Stomach (tissue), 9 donors: ENCODE measurements around the gene PARP2. TPM values are rescaled to one million over a fixed set of nuclear protein-coding genes. Genes with fewer than 3 reads are reported as not detected.

Source experiments
- DNase-seq, 2 donors: peaks; one replicate each; pipeline versions ENCODE4 v3.0.0 to v3.0.0-alpha.2; 2013 to 2019
- H3K27ac ChIP-seq, 5 donors: fragments of 200-600 bp in 4 of 5; sonication (generic) in 4 of 5; one replicate each; pipeline ENCODE4 v1.5.1; 2013 to 2019; ENCODE audit warnings: mild to moderate bottlenecking in 1 of 5, moderate library complexity in 1 of 5
- H3K27me3 ChIP-seq, 3 donors: fragments of 200-600 bp; sonication (generic); one replicate each; pipeline ENCODE4 v1.5.1; 2017 to 2019; ENCODE audit warnings: mixed run types in 1 of 3
- H3K36me3 ChIP-seq, 4 donors: fragments of 200-600 bp; sonication (generic); 1 replicate in 3 of 4; 2 replicates in 1 of 4; pipeline ENCODE4 v1.5.1; 2016 to 2019
- H3K4me1 ChIP-seq, 4 donors: fragments of 200-600 bp; sonication (generic); one replicate each; pipeline ENCODE4 v1.5.1; 2016 to 2019
- H3K4me3 ChIP-seq, 4 donors: fragments of 200-600 bp; sonication (generic) in 3 of 4; one replicate each; pipeline ENCODE4 v1.5.1; 2016 to 2019; ENCODE audit warnings: mild to moderate bottlenecking in 1 of 4
- H3K9me3 ChIP-seq, 4 donors: fragments of 200-600 bp; sonication (generic); one replicate each; pipeline ENCODE4 v1.5.1; 2016 to 2019
- EP300 ChIP-seq: sonication (generic); formaldehyde crosslinking; IDR thresholded peaks from one replicate; pipeline ENCODE4 v1.6.1; 2017; ENCODE audit warnings: antibody characterized with exemption
- POLR2A ChIP-seq, 4 donors: fragments of 450-650 bp; IDR thresholded peaks; one replicate each; pipeline ENCODE4 v1.6.1; 2016; ENCODE audit warnings: antibody characterized with exemption in 4 of 4, control low read depth in 2 of 4, mild to moderate bottlenecking in 1 of 4, moderate library complexity in 1 of 4
- POLR2AphosphoS5 ChIP-seq, 3 donors: sonication (generic); formaldehyde crosslinking; IDR thresholded peaks; one replicate each; pipeline ENCODE4 v1.6.1; 2016; ENCODE audit warnings: antibody characterized with exemption in 3 of 3
- WGBS, 5 donors: extraction: QIAGEN DNeasy Blood & Tissue Kit in 3 of 5; methylation state at CpG; one replicate each; pipeline versions ENCODE4 v1.1.5 to v1.1.7; 2013 to 2018; 5-methylcytosine and 5-hydroxymethylcytosine counted together
- intact Hi-C: fragments of 100-400 bp; cut with DNase I; formaldehyde crosslinking; loops from one replicate; pipeline ENCODE4 v1.15.1; 2023; ENCODE audit warnings: low total_unique reads
- polyA plus RNA-seq, 3 donors: library from polyadenylated mRNA; stranded (reverse); fragments of 200-250 nt; gene quantifications; one replicate each; pipeline ENCODE4 v1.2.3, GENCODE V29; 2013
- small RNA-seq, 4 donors: library from RNA; depleted of rRNA; stranded (forward); fragments of <200 nt; gene quantifications; one replicate each; pipeline ENCODE3, GENCODE V24; 2016
- total RNA-seq, 5 donors: library from RNA; depleted of rRNA; stranded (reverse); fragments of >200 nt; gene quantifications; one replicate each; pipeline versions ENCODE4 v1.1.0 to v1.2.3, GENCODE V29; 2014 to 2016
- TF ChIP-seq, protein P1 (sequence below), 7 experiments: fragments of 450-650 bp in 4 of 7; fragments of 200-600 bp in 3 of 7; sonication (generic) in 3 of 7; IDR thresholded peaks; one replicate each; pipeline ENCODE4 v1.5.1; 2016 to 2019; ENCODE audit warnings: antibody characterized with exemption in 7 of 7, control low read depth in 2 of 7, mild to moderate bottlenecking in 1 of 7
- donor health status: healthy with polysubstance abuse.
- donor health status: Bipolar disorder and iron deficiency.
- donor health status: healthy.

PARP2 gene
- total and polyA plus RNA-seq, 8 donors, result 4.1 to 30.4 (median 13.6) TPM

DNA sequence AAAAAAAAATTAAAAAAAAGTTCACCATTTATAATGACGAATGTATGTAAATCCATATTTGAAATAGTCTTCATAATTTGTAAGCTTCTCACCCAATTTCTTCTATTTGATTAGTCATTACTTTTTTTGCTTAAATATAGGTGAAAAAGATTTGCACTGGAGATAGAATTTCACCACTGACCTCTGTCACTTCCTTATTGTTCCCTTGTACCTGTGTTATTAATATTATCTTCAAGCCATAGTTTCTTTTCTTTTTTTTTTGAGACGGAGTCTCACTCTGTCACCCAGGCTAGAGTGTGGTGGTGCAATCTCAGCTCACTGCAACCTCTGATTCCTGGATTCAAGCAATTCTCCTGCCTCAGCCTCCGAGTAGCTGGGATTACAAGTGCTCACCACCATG, 54.1 kb downstream of the PARP2 start:
- peaks cover 70 to 100% (median 98%) of the 10 kb centered on the region in 4 donors for H3K36me3 ChIP-seq

DNA sequence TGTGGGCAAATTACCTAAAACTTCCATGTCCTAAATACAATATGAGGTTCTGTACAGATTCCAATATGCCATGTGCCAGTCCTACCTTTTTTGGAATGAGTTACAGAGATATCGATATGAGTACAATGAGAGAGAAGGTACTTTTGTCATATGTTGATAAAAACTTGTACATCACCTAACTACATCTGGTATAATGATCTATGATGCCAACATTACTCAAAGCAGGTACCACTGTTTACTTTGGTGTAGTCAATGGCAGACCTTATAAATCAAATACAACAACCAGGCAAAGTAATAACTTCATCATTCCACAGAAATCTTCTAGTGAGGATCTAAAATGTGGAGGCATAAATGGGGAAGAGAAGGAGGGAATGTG, 57.1 kb downstream of the PARP2 start:
- WGBS, 5 donors, result 81 to 100% (median 95%) methylated on average over 1 of the region's 1 CpG
- H3K27ac ChIP-seq, result peak overlapping the region in 2 of 5 donors; percentile 39 to 72

More for the DNA sequence above, 54.1 kb downstream of the PARP2 start:
- Histone ChIP-seq H3K9me3 (no peaks in the 10 kb centered on the region), H3K27me3 (no peaks in the 10 kb centered on the region), H3K4me3 (no peak overlapping the region), H3K27ac (no peak overlapping the region), H3K4me1 (peaks cover 0 to 10% (median 0%) of the 10 kb centered on the region in 4 donors)
- intact Hi-C loops, result no loop called here
- 84 to 90% (median 89%) methylated on average over 3 of the region's 3 CpGs for WGBS, 5 donors
- no peak for DNase-seq
- TF ChIP-seq EP300 (no peak), POLR2AphosphoS5 (IDR thresholded peaks at IDR 0.05) (no peak), POLR2A (IDR thresholded peaks at IDR 0.05) (no peak)
- TF ChIP-seq, protein P1, sequence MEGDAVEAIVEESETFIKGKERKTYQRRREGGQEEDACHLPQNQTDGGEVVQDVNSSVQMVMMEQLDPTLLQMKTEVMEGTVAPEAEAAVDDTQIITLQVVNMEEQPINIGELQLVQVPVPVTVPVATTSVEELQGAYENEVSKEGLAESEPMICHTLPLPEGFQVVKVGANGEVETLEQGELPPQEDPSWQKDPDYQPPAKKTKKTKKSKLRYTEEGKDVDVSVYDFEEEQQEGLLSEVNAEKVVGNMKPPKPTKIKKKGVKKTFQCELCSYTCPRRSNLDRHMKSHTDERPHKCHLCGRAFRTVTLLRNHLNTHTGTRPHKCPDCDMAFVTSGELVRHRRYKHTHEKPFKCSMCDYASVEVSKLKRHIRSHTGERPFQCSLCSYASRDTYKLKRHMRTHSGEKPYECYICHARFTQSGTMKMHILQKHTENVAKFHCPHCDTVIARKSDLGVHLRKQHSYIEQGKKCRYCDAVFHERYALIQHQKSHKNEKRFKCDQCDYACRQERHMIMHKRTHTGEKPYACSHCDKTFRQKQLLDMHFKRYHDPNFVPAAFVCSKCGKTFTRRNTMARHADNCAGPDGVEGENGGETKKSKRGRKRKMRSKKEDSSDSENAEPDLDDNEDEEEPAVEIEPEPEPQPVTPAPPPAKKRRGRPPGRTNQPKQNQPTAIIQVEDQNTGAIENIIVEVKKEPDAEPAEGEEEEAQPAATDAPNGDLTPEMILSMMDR (IDR thresholded peaks at IDR 0.05), result no peak

DNA sequence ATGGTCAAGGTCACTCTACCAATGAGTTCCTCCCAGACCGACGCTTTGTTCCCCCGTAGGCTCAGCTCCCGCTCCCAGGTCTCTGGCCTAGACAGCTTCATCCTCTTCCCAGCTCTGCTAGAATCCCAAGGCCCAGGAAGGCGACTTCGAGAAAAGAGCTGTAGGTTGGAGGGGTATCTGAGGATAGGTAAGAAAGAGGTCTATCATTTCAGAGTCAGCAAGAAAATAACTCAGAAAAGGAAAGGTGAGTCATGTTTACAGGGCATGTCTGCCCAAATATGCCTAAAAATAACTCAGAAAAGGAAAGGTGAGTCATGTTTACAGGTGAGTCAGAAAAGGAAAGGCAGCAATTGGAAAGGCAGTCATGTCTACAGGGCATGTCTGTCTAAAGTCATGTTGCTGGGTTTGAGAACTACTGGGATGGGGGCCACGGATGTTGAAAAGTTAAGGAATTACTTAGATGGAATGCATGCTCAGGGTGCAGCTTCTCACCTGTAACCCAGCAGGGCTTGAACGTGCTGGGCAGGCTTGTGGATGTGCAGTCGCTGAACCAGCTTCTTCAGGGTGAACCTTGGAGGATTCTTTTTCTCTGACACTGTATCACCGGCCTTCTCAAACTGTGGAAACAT, 57.6 kb downstream of the PARP2 start:
- 86 to 90% (median 90%) methylated on average over 10 of the region's 10 CpGs for WGBS, 5 donors
- no peak for DNase-seq
- Histone ChIP-seq H3K27me3 (no peaks in the 10 kb centered on the region), H3K9me3 (no peaks in the 10 kb centered on the region), H3K4me3 (no peak overlapping the region), H3K36me3 (peaks cover 66 to 100% (median 99%) of the 10 kb centered on the region in 4 donors), H3K27ac (peak overlapping the region in 2 of 5 donors; percentile 39 to 72), H3K4me1 (peaks cover 0 to 10% (median 0%) of the 10 kb centered on the region in 4 donors)
- intact Hi-C loops, result no loop called here
- TF ChIP-seq, protein P1 (IDR thresholded peaks at IDR 0.05), result no peak
- TF ChIP-seq POLR2AphosphoS5 (IDR thresholded peaks at IDR 0.05), result peak in 1 of 3 donors; percentile 9

More for the DNA sequence above, 57.1 kb downstream of the PARP2 start:
- Histone ChIP-seq H3K36me3 (peaks cover 68 to 100% (median 99%) of the 10 kb centered on the region in 4 donors), H3K4me1 (peaks cover 0 to 10% (median 0%) of the 10 kb centered on the region in 4 donors), H3K27me3 (no peaks in the 10 kb centered on the region), H3K4me3 (no peak overlapping the region), H3K9me3 (no peaks in the 10 kb centered on the region)
- TF ChIP-seq POLR2A (IDR thresholded peaks at IDR 0.05) (no peak), POLR2AphosphoS5 (IDR thresholded peaks at IDR 0.05) (no peak), EP300 (no peak)
- TF ChIP-seq, protein P1 (IDR thresholded peaks at IDR 0.05), result no peak
- DNase-seq, result no peak
- intact Hi-C loops, result no loop called here

DNA sequence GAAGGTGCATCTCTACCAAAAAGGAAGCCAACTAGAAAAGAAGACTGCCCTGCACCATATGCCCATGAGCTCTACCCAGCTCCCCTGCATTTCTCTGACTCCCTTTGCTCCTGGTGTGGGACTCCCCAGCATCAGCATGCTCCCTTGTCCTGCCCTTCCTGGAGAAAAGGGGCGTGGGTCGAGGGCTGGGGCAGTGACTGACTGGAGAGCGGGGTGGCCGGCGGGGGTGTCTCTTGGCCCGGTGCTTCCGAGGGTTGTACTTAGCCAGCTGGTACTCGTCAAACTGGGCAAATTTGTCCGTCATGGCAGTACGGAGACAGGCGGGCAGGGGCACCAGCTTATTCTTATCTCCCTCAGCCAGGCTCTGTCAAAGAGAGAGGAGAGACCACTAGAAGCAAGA, 60.1 kb downstream of the PARP2 start:
- 87 to 92% (median 89%) methylated on average over 11 of the region's 11 CpGs for WGBS, 5 donors
- peaks cover 0 to 16% (median 3%) of the 10 kb centered on the region in 4 donors for H3K4me1 ChIP-seq
- peaks cover 69 to 100% (median 99%) of the 10 kb centered on the region in 4 donors for H3K36me3 ChIP-seq
- no peaks in the 10 kb centered on the region for H3K9me3 ChIP-seq
- H3K27ac ChIP-seq, result no peak overlapping the region
- no peak for DNase-seq
- H3K4me3 ChIP-seq, result no peak overlapping the region
- no peak for TF ChIP-seq POLR2AphosphoS5 (IDR thresholded peaks at IDR 0.05)
- no peak for TF ChIP-seq POLR2A (IDR thresholded peaks at IDR 0.05)
- no peak for TF ChIP-seq EP300
- TF ChIP-seq, protein P1 (IDR thresholded peaks at IDR 0.05), result no peak
- intact Hi-C loops, result no loop called here
- no peaks in the 10 kb centered on the region for H3K27me3 ChIP-seq

Small RNA genes within 50 kb of the gene (small RNA-seq; reads per million reads assigned to genes)
- gene SNORA79B (0 reads per million in 4 donors), gene SNORD126 (136 to 474 (median 308) reads per million in 4 donors)

Other genes starting within 250 kb of the PARP2 start
- not detected for gene OR4K17, start 232.9 kb upstream of the PARP2 start, total RNA-seq
- gene OR4K17, start 232.9 kb upstream of the PARP2 start, polyA plus RNA-seq, result not detected
- not detected for gene OR4N5, start 204.8 kb upstream of the PARP2 start, total RNA-seq
- not detected for gene OR4N5, start 204.8 kb upstream of the PARP2 start, polyA plus RNA-seq
- 1 to 10 TPM in 1 of 5 donors, not detected in 4; 2.3 TPM for gene OR11G2, start 152.7 kb upstream of the PARP2 start, total RNA-seq
- not detected for gene OR11G2, start 152.7 kb upstream of the PARP2 start, polyA plus RNA-seq
- not detected for gene OR11H6, start 119.9 kb upstream of the PARP2 start, total RNA-seq
- gene OR11H6, start 119.9 kb upstream of the PARP2 start, polyA plus RNA-seq, result not detected
- not detected for gene OR11H7, start 114.7 kb upstream of the PARP2 start, total RNA-seq
- not detected for gene OR11H7, start 114.7 kb upstream of the PARP2 start, polyA plus RNA-seq
- not detected for gene OR11H4, start 104.3 kb upstream of the PARP2 start, total RNA-seq
- gene OR11H4, start 104.3 kb upstream of the PARP2 start, polyA plus RNA-seq, result not detected
- gene TTC5, start 37.7 kb upstream of the PARP2 start, total RNA-seq, result 10 to 100 TPM in 2 of 5 donors, 1 to 10 TPM in 3; 2.3 to 30.3 (median 6.2) TPM
- 1 to 10 TPM; 2.9 to 5.0 (median 3.8) TPM for gene TTC5, start 37.7 kb upstream of the PARP2 start, polyA plus RNA-seq
- 100 to 1,000 TPM in 1 of 5 donors, 10 to 100 TPM in 3, 1 to 10 TPM in 1; 2.6 to 104 (median 58.9) TPM for gene CCNB1IP1, start 10.4 kb upstream of the PARP2 start, total RNA-seq
- gene CCNB1IP1, start 10.4 kb upstream of the PARP2 start, polyA plus RNA-seq, result 10 to 100 TPM; 39.2 to 69.5 (median 52.7) TPM
- 100 to 1,000 TPM in 1 of 5 donors, 10 to 100 TPM in 4; 16.9 to 190 (median 34.1) TPM for gene TEP1, start 69.9 kb downstream of the PARP2 start, total RNA-seq
- 10 to 100 TPM in 1 of 3 donors, 1 to 10 TPM in 2; 9.3 to 11.6 (median 9.8) TPM for gene TEP1, start 69.9 kb downstream of the PARP2 start, polyA plus RNA-seq
- gene KLHL33, start 92.5 kb downstream of the PARP2 start, total RNA-seq, result 1 to 10 TPM in 1 of 5 donors, under 1 TPM in 2, not detected in 2; under 0.01 to 4.3 (median 0.37) TPM
- gene KLHL33, start 92.5 kb downstream of the PARP2 start, polyA plus RNA-seq, result under 1 TPM in 2 of 3 donors, not detected in 1; 0.05 to 0.06 TPM
- gene OSGEP, start 111.2 kb downstream of the PARP2 start, total RNA-seq, result 10 to 100 TPM; 29.9 to 71.8 (median 59.7) TPM
- gene OSGEP, start 111.2 kb downstream of the PARP2 start, polyA plus RNA-seq, result 10 to 100 TPM; 24.7 to 58.5 (median 43.4) TPM
- gene APEX1, start 111.6 kb downstream of the PARP2 start, total RNA-seq, result 100 to 1,000 TPM in 4 of 5 donors, 10 to 100 TPM in 1; 70.1 to 219 (median 149) TPM
- 100 to 1,000 TPM; 104 to 148 (median 118) TPM for gene APEX1, start 111.6 kb downstream of the PARP2 start, polyA plus RNA-seq
- gene PIP4P1, start 117.8 kb downstream of the PARP2 start, total RNA-seq, result 10 to 100 TPM in 3 of 5 donors, 1 to 10 TPM in 2; 2.0 to 25.6 (median 20.4) TPM
- gene PIP4P1, start 117.8 kb downstream of the PARP2 start, polyA plus RNA-seq, result 10 to 100 TPM; 22.6 to 30.5 (median 28.4) TPM
- gene PNP, start 125.8 kb downstream of the PARP2 start, total RNA-seq, result 10 to 100 TPM; 11.3 to 47.7 (median 46.0) TPM
- 100 to 1,000 TPM in 1 of 3 donors, 10 to 100 TPM in 2; 36.5 to 125 (median 72.1) TPM for gene PNP, start 125.8 kb downstream of the PARP2 start, polyA plus RNA-seq
- not detected for gene RNASE10, start 161.9 kb downstream of the PARP2 start, total RNA-seq
- not detected for gene RNASE10, start 161.9 kb downstream of the PARP2 start, polyA plus RNA-seq
- not detected for gene RNASE9, start 217.4 kb downstream of the PARP2 start, total RNA-seq
- not detected for gene RNASE9, start 217.4 kb downstream of the PARP2 start, polyA plus RNA-seq
- not detected for gene RNASE11, start 244.4 kb downstream of the PARP2 start, total RNA-seq
- not detected for gene RNASE11, start 244.4 kb downstream of the PARP2 start, polyA plus RNA-seq
- gene RNASE12, start 247.7 kb downstream of the PARP2 start, total RNA-seq, result not detected
- gene RNASE12, start 247.7 kb downstream of the PARP2 start, polyA plus RNA-seq, result not detected